Ishikawa (cell line): ENCODE measurements around the gene ZMYND8.

Source experiments
- EP300 ChIP-seq: IDR thresholded peaks from 2 replicates; pipeline ENCODE4 v1.6.1; 2012; ENCODE audit warnings: borderline replicate concordance
- NFIC ChIP-seq: IDR thresholded peaks from 2 replicates; pipeline ENCODE4 v1.6.1; 2012
- RAD21 ChIP-seq: IDR thresholded peaks from 2 replicates; pipeline ENCODE4 v1.6.1; 2012; ENCODE audit warnings: low read depth
- TCF12 ChIP-seq: IDR thresholded peaks from 2 replicates; pipeline ENCODE4 v1.6.1; 2012; ENCODE audit warnings: low read depth
- USF1 ChIP-seq: IDR thresholded peaks from 2 replicates; pipeline ENCODE4 v1.6.1; 2012
- YY1 ChIP-seq: IDR thresholded peaks from 2 replicates; pipeline ENCODE4 v1.6.1; 2012; ENCODE audit warnings: low read depth

DNA sequence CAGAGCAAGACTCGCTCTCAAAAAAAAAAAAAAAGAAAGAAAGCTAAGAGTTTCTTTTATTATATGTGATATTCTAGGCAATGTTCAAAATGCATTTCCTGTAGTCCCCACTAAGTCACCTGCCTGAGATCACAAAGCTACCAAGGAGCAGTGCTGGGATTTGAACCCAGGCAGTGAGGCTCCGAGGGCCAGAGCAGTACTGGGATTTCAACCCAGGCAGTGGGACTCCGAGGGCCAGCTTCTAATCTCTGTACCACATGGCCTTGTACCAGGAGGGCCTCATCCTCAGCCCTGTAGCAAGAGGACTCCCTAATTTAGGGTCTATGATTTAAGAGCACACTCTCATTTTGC, 39.7 kb downstream of the ZMYND8 start:
- no peak for TF ChIP-seq YY1
- TF ChIP-seq RAD21: no peak
- no peak for TF ChIP-seq EP300
- no peak for TF ChIP-seq TCF12
- no peak for TF ChIP-seq USF1
- no peak for TF ChIP-seq NFIC
